Breast epithelium (tissue), 3 donors: ENCODE measurements around the gene PLCB2.

ENCODE experiments used
- POLR2A ChIP-seq: fragments of 450-650 bp; IDR thresholded peaks from one replicate; pipeline ENCODE4 v1.6.1; 2016; ENCODE audit warnings: antibody characterized with exemption, mild to moderate bottlenecking, moderate library complexity
- POLR2AphosphoS5 ChIP-seq, 3 donors: sonication (generic); formaldehyde crosslinking; IDR thresholded peaks; one replicate each; pipeline ENCODE4 v1.6.1; 2017; ENCODE audit warnings: antibody characterized with exemption in 3 of 3
- TF ChIP-seq, protein P1 (sequence below), 3 donors: fragments of 450-650 bp; IDR thresholded peaks; one replicate each; pipeline ENCODE4 v1.5.1; 2016 to 2017; ENCODE audit warnings: antibody characterized with exemption in 3 of 3, mild to moderate bottlenecking in 3 of 3, moderate library complexity in 3 of 3

GRCh38 chr15:40239693-40240618 lies 67.8 kb downstream of the PLCB2 start:
- TF ChIP-seq POLR2A (no peak), POLR2AphosphoS5 (IDR thresholded peaks at IDR 0.05) (no peak)
- TF ChIP-seq, protein P1, sequence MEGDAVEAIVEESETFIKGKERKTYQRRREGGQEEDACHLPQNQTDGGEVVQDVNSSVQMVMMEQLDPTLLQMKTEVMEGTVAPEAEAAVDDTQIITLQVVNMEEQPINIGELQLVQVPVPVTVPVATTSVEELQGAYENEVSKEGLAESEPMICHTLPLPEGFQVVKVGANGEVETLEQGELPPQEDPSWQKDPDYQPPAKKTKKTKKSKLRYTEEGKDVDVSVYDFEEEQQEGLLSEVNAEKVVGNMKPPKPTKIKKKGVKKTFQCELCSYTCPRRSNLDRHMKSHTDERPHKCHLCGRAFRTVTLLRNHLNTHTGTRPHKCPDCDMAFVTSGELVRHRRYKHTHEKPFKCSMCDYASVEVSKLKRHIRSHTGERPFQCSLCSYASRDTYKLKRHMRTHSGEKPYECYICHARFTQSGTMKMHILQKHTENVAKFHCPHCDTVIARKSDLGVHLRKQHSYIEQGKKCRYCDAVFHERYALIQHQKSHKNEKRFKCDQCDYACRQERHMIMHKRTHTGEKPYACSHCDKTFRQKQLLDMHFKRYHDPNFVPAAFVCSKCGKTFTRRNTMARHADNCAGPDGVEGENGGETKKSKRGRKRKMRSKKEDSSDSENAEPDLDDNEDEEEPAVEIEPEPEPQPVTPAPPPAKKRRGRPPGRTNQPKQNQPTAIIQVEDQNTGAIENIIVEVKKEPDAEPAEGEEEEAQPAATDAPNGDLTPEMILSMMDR (IDR thresholded peaks at IDR 0.05): no peak
